K562 (cell line): Measurements from ENCODE around the gene ERGIC3. TPM values are rescaled to one million over a fixed set of nuclear protein-coding genes. Genes with fewer than 3 reads are reported as not detected.

ENCODE experiments used
- DMBX1 ChIP-seq: fragments of 250-450 bp; sonication (Bioruptor Pico); IDR thresholded peaks from 2 replicates; pipeline ENCODE4 v1.8.0; 2022; ENCODE audit warnings: inconsistent platforms, mild to moderate bottlenecking, moderate library complexity, borderline replicate concordance
- E2F5 ChIP-seq: sonication (generic); formaldehyde crosslinking; IDR thresholded peaks from 2 replicates; pipeline ENCODE4 v1.8.0; 2022; ENCODE audit warnings: mild to moderate bottlenecking, missing genetic modification reagents
- ELF2 ChIP-seq: fragments of 250-450 bp; sonication (Bioruptor Pico); IDR thresholded peaks from 2 replicates; pipeline ENCODE4 v1.5.0; 2021; ENCODE audit warnings: mild to moderate bottlenecking
- GMEB1 ChIP-seq: fragments of 250-450 bp; sonication (Bioruptor Pico); IDR thresholded peaks from 2 replicates; pipeline ENCODE4 v1.4.0; 2020; ENCODE audit warnings: mild to moderate bottlenecking
- HDAC2 ChIP-seq: fragments of 450-650 bp; IDR thresholded peaks from 2 replicates; pipeline ENCODE4 v1.6.1; 2016; ENCODE audit warnings: mild to moderate bottlenecking
- NR0B1 ChIP-seq: fragments of 450-650 bp; IDR thresholded peaks from one replicate; pipeline ENCODE4 v1.6.1; 2018; ENCODE audit warnings: mild to moderate bottlenecking, moderate library complexity; ENCODE audit not compliant: partially characterized antibody
- SRF ChIP-seq, 2 experiments: fragments of 250-450, 450-650 bp in 1 of 2; sonication (Bioruptor Pico) in 1 of 2; sonication (generic) in 1 of 2; formaldehyde crosslinking; IDR thresholded peaks; 2 replicates each; pipeline versions ENCODE4 v1.5.0 to v1.5.1; 2020 to 2022; ENCODE audit warnings: mild to moderate bottlenecking in 1 of 2, missing genetic modification reagents in 1 of 2
- STAT5B ChIP-seq: fragments of 250-450 bp; sonication (Bioruptor Pico); IDR thresholded peaks from 2 replicates; pipeline ENCODE4 v1.8.0; 2021; ENCODE audit warnings: mild to moderate bottlenecking, inconsistent platforms
- TEAD1 ChIP-seq, 2 experiments: fragments of 450-650 bp in 1 of 2; sonication (generic) in 1 of 2; formaldehyde crosslinking; IDR thresholded peaks; 2 replicates each; pipeline versions ENCODE4 v1.4.0 to v1.8.0; 2020 to 2022; ENCODE audit warnings: mild to moderate bottlenecking in 2 of 2, missing genetic modification reagents in 1 of 2
- U2AF2 ChIP-seq: fragments of 200-400 bp; formaldehyde crosslinking; optimal IDR thresholded peaks from 2 replicates; pipeline ENCODE3; 2017; ENCODE audit warnings: low read depth, mild to moderate bottlenecking, low read length
- USF1 ChIP-seq: sonication (generic); formaldehyde crosslinking; IDR thresholded peaks from 2 replicates; pipeline ENCODE4 v1.9.0; 2022; ENCODE audit warnings: mild to moderate bottlenecking, missing genetic modification reagents
- ZBTB5 ChIP-seq: fragments of 450-650 bp; IDR thresholded peaks from 2 replicates; pipeline ENCODE4 v1.6.1; 2017; ENCODE audit warnings: antibody characterized with exemption
- ZNF311 ChIP-seq: fragments of 250-450 bp; sonication (Bioruptor Pico); IDR thresholded peaks from 2 replicates; pipeline ENCODE4 v1.4.0; 2020; ENCODE audit warnings: mild to moderate bottlenecking, moderate library complexity
- polyA plus RNA-seq, 8 experiments: library from polyadenylated mRNA; depleted of rRNA in 4 of 8; stranded (reverse) in 5 of 8; unstranded in 3 of 8; fragments of >200 nt; fragmentation: Nextera tagmentation in 2 of 8; fragmentation: Illumina TruSeq in 1 of 8; extraction: Ambion mirVana in 2 of 8; extraction: Trizol in 1 of 8; gene quantifications; 2 replicates each; pipeline versions ENCODE4 v1.2.1 to v1.2.3, GENCODE V29; 2011 to 2014; ENCODE audit warnings: inconsistent platforms in 1 of 8, missing spikeins in 1 of 8
- total RNA-seq, 7 experiments: library from RNA; depleted of rRNA in 6 of 7; stranded (reverse); fragments of >200 nt in 6 of 7; fragmentation: Illumina TruSeq in 2 of 7; extraction: Trizol in 2 of 7; gene quantifications; 2 replicates each; pipeline versions ENCODE4 v1.2.1 to v1.2.3, GENCODE V29; 2011 to 2021; ENCODE audit warnings: low replicate concordance in 1 of 7
- TF ChIP-seq, protein P1 (sequence below): fragments of 250-450 bp; sonication (Bioruptor Pico); IDR thresholded peaks from 2 replicates; pipeline ENCODE4 v1.5.0; 2020; ENCODE audit warnings: mild to moderate bottlenecking, borderline replicate concordance
- TF ChIP-seq, protein P2 (sequence below), 2 experiments: fragments of 450-650 bp in 1 of 2; sonication (generic) in 1 of 2; formaldehyde crosslinking in 1 of 2; IDR thresholded peaks in 1 of 2; conservative IDR thresholded peaks in 1 of 2; 2 replicates each; pipeline versions ENCODE4 v1.6.1 to v1.8.1; 2016 to 2023; ENCODE audit warnings: mild to moderate bottlenecking in 2 of 2, moderate library complexity in 2 of 2, inconsistent platforms in 1 of 2, missing genetic modification reagents in 1 of 2

The ERGIC3 gene
- total and polyA plus RNA-seq, 9 of the 15 experiments (the other 6 are each of a cell fraction or from before 2014, with no cell fraction given): 121 to 278 (median 184) TPM

GRCh38 chr20:35541783-35542662, at the start of gene ERGIC3 (continued):
- no peak for TF ChIP-seq U2AF2
- TF ChIP-seq USF1 (CRISPR knock-in tag): no peak
- no peak for TF ChIP-seq ZBTB5
- no peak for TF ChIP-seq NR0B1
- TF ChIP-seq ELF2 (CRISPR knock-in tag): peak; percentile 83
- no peak for TF ChIP-seq ZNF311 (CRISPR knock-in tag)
- TF ChIP-seq, protein P1, sequence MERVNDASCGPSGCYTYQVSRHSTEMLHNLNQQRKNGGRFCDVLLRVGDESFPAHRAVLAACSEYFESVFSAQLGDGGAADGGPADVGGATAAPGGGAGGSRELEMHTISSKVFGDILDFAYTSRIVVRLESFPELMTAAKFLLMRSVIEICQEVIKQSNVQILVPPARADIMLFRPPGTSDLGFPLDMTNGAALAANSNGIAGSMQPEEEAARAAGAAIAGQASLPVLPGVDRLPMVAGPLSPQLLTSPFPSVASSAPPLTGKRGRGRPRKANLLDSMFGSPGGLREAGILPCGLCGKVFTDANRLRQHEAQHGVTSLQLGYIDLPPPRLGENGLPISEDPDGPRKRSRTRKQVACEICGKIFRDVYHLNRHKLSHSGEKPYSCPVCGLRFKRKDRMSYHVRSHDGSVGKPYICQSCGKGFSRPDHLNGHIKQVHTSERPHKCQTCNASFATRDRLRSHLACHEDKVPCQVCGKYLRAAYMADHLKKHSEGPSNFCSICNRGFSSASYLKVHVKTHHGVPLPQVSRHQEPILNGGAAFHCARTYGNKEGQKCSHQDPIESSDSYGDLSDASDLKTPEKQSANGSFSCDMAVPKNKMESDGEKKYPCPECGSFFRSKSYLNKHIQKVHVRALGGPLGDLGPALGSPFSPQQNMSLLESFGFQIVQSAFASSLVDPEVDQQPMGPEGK (CRISPR knock-in tag): no peak
- TF ChIP-seq DMBX1 (CRISPR knock-in tag): peak; percentile 13; the same call in 1 of the 2 replicates
- no peak for TF ChIP-seq GMEB1
- TF ChIP-seq, protein P2, sequence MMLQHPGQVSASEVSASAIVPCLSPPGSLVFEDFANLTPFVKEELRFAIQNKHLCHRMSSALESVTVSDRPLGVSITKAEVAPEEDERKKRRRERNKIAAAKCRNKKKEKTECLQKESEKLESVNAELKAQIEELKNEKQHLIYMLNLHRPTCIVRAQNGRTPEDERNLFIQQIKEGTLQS (IDR thresholded peaks at IDR 0.05): peak; percentile 59
- TF ChIP-seq, protein P2 (CRISPR knock-in tag; conservative IDR thresholded peaks at IDR 0.05): no peak
- TF ChIP-seq HDAC2: peak; percentile 61; the same call in 1 of the 2 replicates
- no peak; the same call in 1 of the 2 replicates for TF ChIP-seq E2F5 (CRISPR knock-in tag)
- TF ChIP-seq STAT5B (CRISPR knock-in tag): no peak
- no peak; a peak in 1 of 4 replicates for TF ChIP-seq SRF (CRISPR knock-in tag; IDR thresholded peaks at IDR 0.05)
- 0 out of 4 replicates have a peak, but pooled peaks of 1 of the 2 experiments have one; percentile 20 for TF ChIP-seq TEAD1 (CRISPR knock-in tag; IDR thresholded peaks at IDR 0.05)
